MM.1S (cell line): Measurements from ENCODE around the gene MTSS2.

Source experiments
- DNase-seq: peaks from one replicate; pipeline ENCODE4 v3.0.0-alpha.2; 2015
- H2AFZ ChIP-seq: fragments of 300-600 bp; sonication (generic); 2 replicates; pipeline ENCODE4 v1.6.0; 2016; ENCODE audit warnings: antibody characterized with exemption, low read length
- H3F3A ChIP-seq: fragments of 300-600 bp; sonication (generic); 2 replicates; pipeline ENCODE4 v1.6.1; 2016; ENCODE audit warnings: mild to moderate bottlenecking, antibody characterized with exemption, low read length, moderate library complexity, mixed read lengths; ENCODE audit not compliant: insufficient read depth
- H3K27ac ChIP-seq: fragments of 300-600 bp; sonication (generic); 2 replicates; pipeline ENCODE4 v1.5.1; 2016; ENCODE audit warnings: mild to moderate bottlenecking, low read length
- H3K27me3 ChIP-seq: fragments of 300-600 bp; sonication (generic); replicated peaks from 2 replicates; pipeline ENCODE4 v1.6.0; 2016; ENCODE audit warnings: low read length; ENCODE audit not compliant: insufficient read depth
- H3K36me3 ChIP-seq: fragments of 300-600 bp; sonication (generic); replicated peaks from 2 replicates; pipeline ENCODE4 v1.6.1; 2016; ENCODE audit warnings: mild to moderate bottlenecking, low read length, mixed read lengths; ENCODE audit not compliant: insufficient read depth
- H3K4me1 ChIP-seq: fragments of 300-600 bp; sonication (generic); 2 replicates; pipeline ENCODE4 v1.6.1; 2016; ENCODE audit warnings: low read length, mixed read lengths
- H3K4me2 ChIP-seq: fragments of 300-600 bp; sonication (generic); 2 replicates; pipeline ENCODE4 v1.6.0; 2016; ENCODE audit warnings: low read depth, low read length
- H3K4me3 ChIP-seq: fragments of 300-600 bp; sonication (generic); 2 replicates; pipeline ENCODE4 v1.5.1; 2016; ENCODE audit warnings: low read length, mixed read lengths
- H3K79me2 ChIP-seq: fragments of 300-600 bp; sonication (generic); 2 replicates; pipeline ENCODE4 v1.6.1; 2016; ENCODE audit warnings: mixed run types, low read length, mixed read lengths
- H3K9ac ChIP-seq: fragments of 300-600 bp; sonication (generic); 2 replicates; pipeline ENCODE4 v1.6.1; 2016; ENCODE audit warnings: low read length, mixed read lengths
- H3K9me2 ChIP-seq: fragments of 300-600 bp; sonication (generic); replicated peaks from 2 replicates; pipeline ENCODE4 v1.6.1; 2016; ENCODE audit warnings: mild to moderate bottlenecking, low read length, mixed read lengths; ENCODE audit not compliant: insufficient read depth
- H3K9me3 ChIP-seq: fragments of 300-600 bp; sonication (generic); replicated peaks from 2 replicates; pipeline ENCODE4 v1.6.1; 2016; ENCODE audit warnings: mild to moderate bottlenecking, low read length, mixed read lengths; ENCODE audit not compliant: insufficient read depth
- H4K20me1 ChIP-seq: fragments of 300-600 bp; sonication (generic); 2 replicates; pipeline ENCODE4 v1.6.1; 2016; ENCODE audit warnings: mild to moderate bottlenecking, low read length, moderate library complexity, mixed read lengths; ENCODE audit not compliant: insufficient read depth
- CTCF ChIP-seq: fragments of 300-600 bp; sonication (generic); IDR thresholded peaks from 2 replicates; pipeline ENCODE4 v1.5.1; 2016; ENCODE audit warnings: antibody characterized with exemption, low read length, mixed read lengths
- EZH2 ChIP-seq: fragments of 300-600 bp; sonication (generic); optimal IDR thresholded peaks from 2 replicates; pipeline ENCODE3; 2017; ENCODE audit warnings: low read depth, mild to moderate bottlenecking, antibody characterized with exemption, low read length, mixed read lengths
- EZH2phosphoT487 ChIP-seq: fragments of 300-600 bp; sonication (generic); IDR thresholded peaks from 2 replicates; pipeline ENCODE4 v1.6.1; 2018; ENCODE audit warnings: antibody characterized with exemption, low read length

The MTSS2 gene

GRCh38 chr16:70664325-70665112 lies 21.3 kb downstream of the MTSS2 start:
- Histone ChIP-seq H2AFZ (no peak overlapping the region), H3K9me3 (no peaks in the 10 kb centered on the region), H3K27ac (no peak overlapping the region), H3K79me2 (no peaks in the 10 kb centered on the region), H3K4me2 (no peak overlapping the region), H3K36me3 (no peaks in the 10 kb centered on the region), H3K9ac (no peak overlapping the region), H3F3A (no peaks in the 10 kb centered on the region), H3K4me3 (no peak overlapping the region), H3K27me3 (no peaks in the 10 kb centered on the region), H3K9me2 (no peaks in the 10 kb centered on the region), H3K4me1 (no peaks in the 10 kb centered on the region), H4K20me1 (no peaks in the 10 kb centered on the region)
- no peak for DNase-seq
- TF ChIP-seq EZH2phosphoT487 = no peak
- no peak for TF ChIP-seq CTCF
- no peak for TF ChIP-seq EZH2

GRCh38 chr16:70663524-70664324 lies 22.1 kb downstream of the MTSS2 start:
- Histone ChIP-seq H3K4me2 (no peak overlapping the region), H3K9ac (no peak overlapping the region), H3K9me3 (no peaks in the 10 kb centered on the region), H3K9me2 (no peaks in the 10 kb centered on the region), H2AFZ (no peak overlapping the region), H4K20me1 (no peaks in the 10 kb centered on the region), H3K79me2 (no peaks in the 10 kb centered on the region), H3K4me3 (no peak overlapping the region), H3K4me1 (no peaks in the 10 kb centered on the region), H3K27me3 (no peaks in the 10 kb centered on the region), H3K36me3 (no peaks in the 10 kb centered on the region), H3F3A (no peaks in the 10 kb centered on the region), H3K27ac (no peak overlapping the region)
- no peak for DNase-seq
- no peak for TF ChIP-seq EZH2
- TF ChIP-seq CTCF = no peak
- no peak for TF ChIP-seq EZH2phosphoT487

- Histone ChIP-seq H3K9me3 (no peaks in the 10 kb centered on the region), H3F3A (no peaks in the 10 kb centered on the region), H3K27ac (no peak overlapping the region), H3K36me3 (no peaks in the 10 kb centered on the region), H3K27me3 (no peaks in the 10 kb centered on the region), H3K9ac (no peak overlapping the region), H3K4me3 (no peak overlapping the region), H4K20me1 (no peaks in the 10 kb centered on the region), H3K4me2 (no peak overlapping the region), H3K79me2 (no peaks in the 10 kb centered on the region), H3K4me1 (no peaks in the 10 kb centered on the region), H3K9me2 (no peaks in the 10 kb centered on the region), H2AFZ (no peak overlapping the region)
- DNase-seq = no peak
- TF ChIP-seq EZH2 (no peak), CTCF (no peak), EZH2phosphoT487 (no peak)
These were observed 22.8 kb downstream of the MTSS2 start for GRCh38 chr16:70662991-70663523.
